ENCODE results near the gene FAM118A.
"Not testable (repeated sequence)": the region's sequence is repeated elsewhere in the genome, so short reads cannot be mapped to it uniquely, and the experiment has no call there.

Gene FAM118A

GRCh38 chr22:45281010-45281409 is 28.7 kb upstream of the FAM118A start:
- DNase-seq (ENCODE audit: low read depth): no peak

GRCh38 chr22:45284705-45285262 is 24.9 kb upstream of the FAM118A start, which contains the start of gene UPK3A:
Gene UPK3A, plus strand, starts transcription at chr22:45284949. Its CDS starts 65 bp downstream, at chr22:45285014.
- DNase-seq (ENCODE audit: low read depth): no peak

- DNase-seq (ENCODE audit: low read depth): no peak
Measured at GRCh38 chr22:45285263-45286058, 24.3 kb upstream of the FAM118A start.

- DNase-seq (ENCODE audit: low read depth): no peak
Measured at GRCh38 chr22:45286854-45287551, 22.7 kb upstream of the FAM118A start.

GRCh38 chr22:45290410-45290936 is 19.3 kb upstream of the FAM118A start:
- DNase-seq (ENCODE audit: low read depth): no peak

GRCh38 chr22:45291061-45291930 is 18.4 kb upstream of the FAM118A start:
- no peak for DNase-seq (ENCODE audit: low read depth)

GRCh38 chr22:45291931-45292290 is 17.8 kb upstream of the FAM118A start:
- DNase-seq (ENCODE audit: low read depth): no peak

GRCh38 chr22:45292731-45293442 is 16.8 kb upstream of the FAM118A start:
- DNase-seq (ENCODE audit: low read depth): no peak

GRCh38 chr22:45294030-45294429 is 15.7 kb upstream of the FAM118A start:
- no peak for DNase-seq (ENCODE audit: low read depth)

GRCh38 chr22:45295004-45295403 is 14.7 kb upstream of the FAM118A start:
- DNase-seq (ENCODE audit: low read depth): not testable (repeated sequence)

- DNase-seq (ENCODE audit: low read depth): no peak
Measured at GRCh38 chr22:45295492-45295891, 14.2 kb upstream of the FAM118A start.

GRCh38 chr22:45296628-45297297 is 13.0 kb upstream of the FAM118A start:
- DNase-seq (ENCODE audit: low read depth): no peak

GRCh38 chr22:45298934-45299505 is 10.7 kb upstream of the FAM118A start:
- no peak for DNase-seq (ENCODE audit: low read depth)

GRCh38 chr22:45302751-45303150 is 7.0 kb upstream of the FAM118A start:
- no peak for DNase-seq (ENCODE audit: low read depth)

GRCh38 chr22:45303181-45303580 is 6.6 kb upstream of the FAM118A start:
- no peak for DNase-seq (ENCODE audit: low read depth)

- no peak for DNase-seq (ENCODE audit: low read depth)
Measured at GRCh38 chr22:45304971-45305370, 4.8 kb upstream of the FAM118A start.

GRCh38 chr22:45305456-45306075 is 4.2 kb upstream of the FAM118A start:
- no peak for DNase-seq (ENCODE audit: low read depth)

GRCh38 chr22:45306139-45306538 is 3.6 kb upstream of the FAM118A start:
- DNase-seq (ENCODE audit: low read depth): no peak

- no peak for DNase-seq (ENCODE audit: low read depth)
Measured at GRCh38 chr22:45308391-45308956, 1.3 kb upstream of the FAM118A start.

Measured in non-pigmented ciliary epithelial cell (primary cell).